ENCODE measurements around the gene ZNF808. TPM values are rescaled to one million over a fixed set of nuclear protein-coding genes. Genes with fewer than 3 reads are reported as not detected.
"Not testable (repeated sequence)": the region's sequence is repeated elsewhere in the genome, so short reads cannot be mapped to it uniquely, and the experiment has no call there.

The ZNF808 gene
- polyA plus RNA-seq (ENCODE audit: insufficient read length in 10 of 10): 10 to 100 TPM in 3 of 10 donors, 1 to 10 TPM in 7; 4.5 to 11.4 (median 6.8) TPM
- long read RNA-seq, donor 1, partial matches to known transcripts: 0 of 1 reads
- long read RNA-seq, donor 1, other reads (novel, unspliced or antisense): 0 of 1 reads
- long read RNA-seq, donor 2: 0 reads
- long read RNA-seq, donor 3: 0 reads
- long read RNA-seq, donor 4: 0 reads
- long read RNA-seq, donor 5: 0 reads
- long read RNA-seq, donor 6: 0 reads
- long read RNA-seq, donor 7, partial matches to known transcripts: 0 of 1 reads
- long read RNA-seq, donor 7, other reads (novel, unspliced or antisense): 0 of 1 reads
- long read RNA-seq, donor 8: 0 reads
- long read RNA-seq, donor 9: 0 reads

- peak; percentile 86 to 95 (median 92) for DNase-seq
These were observed at the start of gene ZNF808 for GRCh38 chr19:52527134-52527955. Gene ZNF808 (plus strand): TSS chr19:52527668. CDS start chr19:52543285, 15,617 bp downstream.

- not testable (repeated sequence) for DNase-seq
These were observed 43.2 kb upstream of the ZNF808 start for GRCh38 chr19:52484111-52484743.

- not testable (repeated sequence) for DNase-seq
These were observed 42.4 kb upstream of the ZNF808 start for GRCh38 chr19:52485064-52485463.

- not testable (repeated sequence) for DNase-seq
These were observed 41.8 kb upstream of the ZNF808 start for GRCh38 chr19:52485561-52486240.

GRCh38 chr19:52492201-52492993, 35.1 kb upstream of the ZNF808 start:
- peak in 2 of 3 donors; percentile 12 to 48 for DNase-seq

- DNase-seq: peak in 2 of 3 donors; percentile 20 to 57
These were observed 34.4 kb upstream of the ZNF808 start for GRCh38 chr19:52492994-52493470.

GRCh38 chr19:52494518-52494917, 33.0 kb upstream of the ZNF808 start:
- no peak for DNase-seq

GRCh38 chr19:52498571-52498970, 28.9 kb upstream of the ZNF808 start:
- DNase-seq: no peak

GRCh38 chr19:52500474-52500873, 27.0 kb upstream of the ZNF808 start:
- DNase-seq: not testable (repeated sequence)

- DNase-seq: not testable (repeated sequence)
These were observed 26.5 kb upstream of the ZNF808 start for GRCh38 chr19:52500991-52501390.

GRCh38 chr19:52507266-52507665, 20.2 kb upstream of the ZNF808 start:
- no peak for DNase-seq

- DNase-seq: no peak
These were observed 11.3 kb upstream of the ZNF808 start for GRCh38 chr19:52516191-52516590.

- no peak for DNase-seq
These were observed 8.8 kb upstream of the ZNF808 start for GRCh38 chr19:52518646-52519045.

GRCh38 chr19:52519175-52519574, 8.3 kb upstream of the ZNF808 start:
- DNase-seq: not testable (repeated sequence)

- DNase-seq: no peak
These were observed 7.5 kb upstream of the ZNF808 start for GRCh38 chr19:52520013-52520412.

GRCh38 chr19:52522551-52522950, 4.9 kb upstream of the ZNF808 start:
- no peak for DNase-seq

- no peak for DNase-seq
These were observed 3.4 kb upstream of the ZNF808 start for GRCh38 chr19:52524086-52524485.

GRCh38 chr19:52527956-52528351, 486 bp downstream of the ZNF808 start:
- no peak for DNase-seq

- no peak for DNase-seq
These were observed 5.0 kb downstream of the ZNF808 start for GRCh38 chr19:52532480-52532879.

- DNase-seq: no peak
These were observed 6.4 kb downstream of the ZNF808 start for GRCh38 chr19:52533901-52534300.

- DNase-seq: peak in 1 of 3 donors; percentile 7
These were observed 7.9 kb downstream of the ZNF808 start for GRCh38 chr19:52535385-52535770.
